HG03442 (cell line): ENCODE measurements around the gene GMDS.
A peak's percentile ranks its signal among the peaks of the same experiment; 100 is the strongest.

ENCODE experiments used
- ATAC-seq: cut with Tn5 transposase; IDR thresholded peaks from one replicate; pipeline ENCODE4 v1.9.1; 2021; ENCODE audit warnings: mild to moderate bottlenecking, moderate library complexity; ENCODE audit not compliant: unreplicated experiment

GMDS gene

GRCh38 chr6:2245103-2245876 lies at the start of gene GMDS:
TSS of gene GMDS (minus strand) at chr6:2245605.
- peak; percentile 84 for ATAC-seq

GRCh38 chr6:2285510-2285909 lies 40.1 kb upstream of the GMDS start:
- ATAC-seq: no peak

- ATAC-seq: no peak
Measured at GRCh38 chr6:2275892-2276242, 30.5 kb upstream of the GMDS start.

GRCh38 chr6:2274981-2275891 lies 29.8 kb upstream of the GMDS start:
- ATAC-seq: no peak

- ATAC-seq: no peak
Measured at GRCh38 chr6:2272696-2273095, 27.3 kb upstream of the GMDS start.

- no peak for ATAC-seq
Measured at GRCh38 chr6:2270054-2270453, 24.6 kb upstream of the GMDS start.

- no peak for ATAC-seq
Measured at GRCh38 chr6:2266841-2267240, 21.4 kb upstream of the GMDS start.

- no peak for ATAC-seq
Measured at GRCh38 chr6:2266031-2266795, 20.8 kb upstream of the GMDS start.

GRCh38 chr6:2264932-2265331 lies 19.5 kb upstream of the GMDS start:
- ATAC-seq: no peak

- no peak for ATAC-seq
Measured at GRCh38 chr6:2263896-2264295, 18.5 kb upstream of the GMDS start.

- no peak for ATAC-seq
Measured at GRCh38 chr6:2259574-2259973, 14.2 kb upstream of the GMDS start.

- no peak for ATAC-seq
Measured at GRCh38 chr6:2259002-2259494, 13.6 kb upstream of the GMDS start.

- ATAC-seq: no peak
Measured at GRCh38 chr6:2258112-2258511, 12.7 kb upstream of the GMDS start.

GRCh38 chr6:2257363-2257762 lies 12.0 kb upstream of the GMDS start:
- ATAC-seq: no peak

GRCh38 chr6:2254747-2255146 lies 9.3 kb upstream of the GMDS start:
- ATAC-seq: no peak

GRCh38 chr6:2249126-2249525 lies 3.7 kb upstream of the GMDS start:
- no peak for ATAC-seq

GRCh38 chr6:2247664-2248063 lies 2.3 kb upstream of the GMDS start:
- no peak for ATAC-seq

GRCh38 chr6:2245877-2246863 lies 765 bp upstream of the GMDS start:
- ATAC-seq: peak; percentile 11

- ATAC-seq: no peak
Measured at GRCh38 chr6:2244261-2245102, 923 bp downstream of the GMDS start.
